Choroid plexus epithelial cell (primary cell): ENCODE data around the gene GPR137B.

Source experiments
- DNase-seq: peaks from one replicate; pipeline ENCODE4 v3.0.0-alpha.2; 2010; ENCODE audit warnings: low read depth
- H3K4me3 ChIP-seq: 2 replicates; pipeline ENCODE4 v1.5.1; 2011; ENCODE audit warnings: low read depth, mild to moderate bottlenecking, control low read depth, low read length, moderate library complexity
- TF ChIP-seq, protein P1 (sequence below): conservative IDR thresholded peaks from 2 replicates; pipeline ENCODE4 v1.5.1; 2011; ENCODE audit warnings: low read depth, mild to moderate bottlenecking, control low read depth, inconsistent platforms, low read length, moderate library complexity

The GPR137B gene

DNA sequence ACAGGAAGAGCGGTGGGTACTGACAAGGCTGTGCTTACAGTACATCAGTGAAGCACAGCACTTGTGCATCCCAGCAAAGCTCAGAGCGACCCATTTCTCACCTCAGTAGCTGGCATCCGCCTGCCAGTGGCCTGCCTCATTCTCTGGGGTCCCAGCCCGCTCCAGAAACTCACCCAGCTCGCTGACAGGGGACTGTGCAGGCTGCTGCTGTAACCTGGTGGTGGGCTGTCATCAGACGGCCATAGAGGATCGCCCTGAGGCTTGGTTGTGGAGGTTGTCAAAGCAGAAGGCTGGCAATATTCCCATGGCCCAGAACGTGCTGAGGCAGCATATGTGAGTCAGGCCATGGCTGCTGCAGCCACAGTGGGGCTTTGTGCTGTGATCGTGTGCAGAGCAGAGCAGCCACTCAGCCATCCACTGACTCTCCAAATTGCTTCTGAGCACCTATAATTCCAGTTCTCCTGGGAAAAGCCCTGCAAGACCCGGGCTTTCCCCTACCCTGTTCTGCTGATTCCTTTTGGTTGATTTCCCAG lies 13.6 kb upstream of the GPR137B start:
- TF ChIP-seq, protein P1, sequence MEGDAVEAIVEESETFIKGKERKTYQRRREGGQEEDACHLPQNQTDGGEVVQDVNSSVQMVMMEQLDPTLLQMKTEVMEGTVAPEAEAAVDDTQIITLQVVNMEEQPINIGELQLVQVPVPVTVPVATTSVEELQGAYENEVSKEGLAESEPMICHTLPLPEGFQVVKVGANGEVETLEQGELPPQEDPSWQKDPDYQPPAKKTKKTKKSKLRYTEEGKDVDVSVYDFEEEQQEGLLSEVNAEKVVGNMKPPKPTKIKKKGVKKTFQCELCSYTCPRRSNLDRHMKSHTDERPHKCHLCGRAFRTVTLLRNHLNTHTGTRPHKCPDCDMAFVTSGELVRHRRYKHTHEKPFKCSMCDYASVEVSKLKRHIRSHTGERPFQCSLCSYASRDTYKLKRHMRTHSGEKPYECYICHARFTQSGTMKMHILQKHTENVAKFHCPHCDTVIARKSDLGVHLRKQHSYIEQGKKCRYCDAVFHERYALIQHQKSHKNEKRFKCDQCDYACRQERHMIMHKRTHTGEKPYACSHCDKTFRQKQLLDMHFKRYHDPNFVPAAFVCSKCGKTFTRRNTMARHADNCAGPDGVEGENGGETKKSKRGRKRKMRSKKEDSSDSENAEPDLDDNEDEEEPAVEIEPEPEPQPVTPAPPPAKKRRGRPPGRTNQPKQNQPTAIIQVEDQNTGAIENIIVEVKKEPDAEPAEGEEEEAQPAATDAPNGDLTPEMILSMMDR: no peak

DNA sequence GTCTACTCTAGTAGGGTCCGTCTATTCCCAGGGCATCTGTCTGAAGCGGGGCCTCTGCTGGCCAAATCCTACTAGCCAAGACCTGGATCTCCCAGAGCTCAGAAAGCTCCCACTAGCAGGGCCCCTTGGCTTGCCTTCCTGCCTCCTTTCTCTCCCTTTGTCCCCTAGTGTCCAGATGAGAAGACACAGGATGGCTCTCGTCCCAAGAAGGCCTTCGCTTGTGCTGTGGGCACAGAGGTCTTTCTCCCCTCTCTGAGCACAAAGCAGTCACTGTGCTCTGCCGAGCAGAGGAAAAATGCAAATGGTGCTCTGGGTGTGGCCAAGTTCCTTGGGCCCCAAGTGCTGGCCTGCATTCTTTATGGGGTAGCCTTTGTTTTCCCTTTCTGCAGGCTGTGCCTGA lies 13.0 kb upstream of the GPR137B start:
- no peak for DNase-seq

More for the DNA sequence above, 13.6 kb upstream of the GPR137B start:
- no peak overlapping the region for H3K4me3 ChIP-seq
- DNase-seq: peak; percentile 37

DNA sequence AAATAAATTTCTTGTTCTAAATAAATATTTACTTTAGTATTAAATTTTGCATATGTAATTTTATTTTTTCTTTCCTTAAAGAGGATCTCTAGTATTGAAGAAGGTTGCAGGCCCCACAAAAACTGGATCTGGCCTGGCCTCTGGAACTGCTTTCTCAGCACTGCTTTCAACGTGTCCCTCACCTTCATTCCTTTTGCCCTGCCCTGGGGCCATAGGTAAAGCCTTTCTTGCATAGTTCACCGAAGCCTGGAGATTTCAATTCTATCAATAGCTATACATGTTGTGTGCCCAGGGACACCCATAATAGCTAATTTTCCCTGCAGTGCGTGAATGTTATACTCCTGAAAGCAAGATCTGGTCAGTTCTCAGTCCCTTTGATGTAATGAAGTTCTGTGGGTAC lies 12.0 kb upstream of the GPR137B start:
- no peak overlapping the region for H3K4me3 ChIP-seq
- no peak for DNase-seq
- TF ChIP-seq, protein P1: no peak

More for the DNA sequence above, 13.0 kb upstream of the GPR137B start:
- H3K4me3 ChIP-seq: no peak overlapping the region
- TF ChIP-seq, protein P1: no peak

DNA sequence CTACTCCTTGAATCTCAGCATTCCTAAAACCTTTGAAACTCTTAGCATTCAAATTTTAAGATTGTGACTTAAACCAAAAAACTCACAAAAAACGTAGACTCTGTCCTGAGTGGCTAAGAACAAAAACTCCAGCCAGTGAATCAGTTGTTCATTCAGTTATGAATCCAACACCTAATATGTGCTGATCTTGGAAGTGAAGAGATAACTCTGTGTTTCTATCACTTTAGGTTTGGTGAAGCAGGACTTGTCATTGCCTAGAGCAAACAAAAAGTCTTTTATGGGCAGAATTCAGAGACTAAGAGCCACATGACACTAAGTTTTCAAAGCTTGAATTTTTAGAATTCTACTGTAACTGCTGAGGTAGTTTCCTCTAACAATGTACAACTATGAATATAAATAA lies 10.4 kb upstream of the GPR137B start:
- no peak for DNase-seq
- TF ChIP-seq, protein P1: no peak
- no peak overlapping the region for H3K4me3 ChIP-seq

DNA sequence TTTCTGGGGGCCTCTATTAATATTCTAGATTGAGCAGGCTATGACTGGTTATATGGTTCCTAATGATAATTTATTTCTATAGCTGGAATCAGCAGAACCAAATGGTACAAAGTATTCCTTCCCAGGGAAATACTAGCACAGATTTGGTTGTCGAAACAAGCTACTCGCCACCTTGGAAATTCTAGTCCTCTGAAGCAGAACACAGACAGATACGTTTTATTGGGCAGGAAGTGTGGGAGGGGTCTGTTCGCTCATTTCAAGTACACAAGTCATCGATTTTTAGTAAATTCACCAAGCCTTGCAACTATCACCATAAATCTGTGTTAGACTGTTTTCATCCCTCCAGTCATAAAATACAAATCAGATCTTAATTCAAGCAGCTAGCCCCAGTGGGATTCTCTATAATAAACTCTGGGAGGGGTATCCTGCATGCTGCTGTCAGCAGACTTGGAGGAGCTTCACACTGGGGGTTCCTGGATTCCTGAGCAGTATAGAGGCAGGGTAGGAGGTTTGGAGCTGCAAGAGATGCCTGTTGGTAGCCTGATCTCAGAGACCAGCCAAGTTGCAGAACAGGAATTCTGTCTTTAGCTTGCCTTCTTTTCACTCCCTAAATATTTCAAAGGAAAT lies 9.8 kb upstream of the GPR137B start:
- DNase-seq: no peak
- TF ChIP-seq, protein P1: no peak
- H3K4me3 ChIP-seq: no peak overlapping the region

DNA sequence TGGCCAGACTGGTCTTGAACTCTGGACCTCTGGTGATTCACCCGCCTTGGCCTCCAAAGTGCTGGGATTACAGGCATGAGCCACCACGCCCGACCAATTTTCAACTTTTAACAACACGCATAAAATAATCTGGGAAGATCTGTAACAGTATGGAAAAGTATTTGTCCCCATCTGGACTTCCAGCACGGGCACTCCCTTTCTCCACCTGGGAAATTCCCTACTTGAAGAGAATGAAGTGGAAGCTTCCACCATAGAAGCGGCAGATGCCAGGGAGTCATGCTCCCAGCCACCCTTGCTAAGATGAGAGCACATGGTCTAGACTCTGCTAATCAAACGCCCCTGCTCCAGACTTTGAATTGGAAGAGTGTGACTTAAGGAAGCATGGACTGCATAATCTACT lies 9.0 kb upstream of the GPR137B start:
- H3K4me3 ChIP-seq: no peak overlapping the region
- TF ChIP-seq, protein P1: no peak
- no peak for DNase-seq

DNA sequence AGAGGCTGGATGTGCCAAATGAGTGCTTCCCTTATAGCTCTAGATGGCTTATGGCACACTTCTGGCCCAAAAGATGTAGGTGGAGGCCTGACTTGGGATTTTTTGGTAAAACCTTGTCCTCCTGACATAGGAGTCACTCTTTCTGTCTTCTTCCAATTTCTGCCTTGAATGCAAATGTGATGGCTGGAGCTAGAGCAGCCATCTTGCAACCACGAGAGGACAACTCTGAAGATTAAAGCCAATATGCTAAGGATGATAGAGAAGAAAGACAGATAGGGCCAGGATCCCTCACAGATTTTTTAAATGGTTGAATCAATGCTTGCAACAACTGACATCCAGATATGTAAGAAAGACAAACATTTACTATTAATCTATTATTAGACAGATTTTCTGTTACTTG lies 8.5 kb upstream of the GPR137B start:
- H3K4me3 ChIP-seq: no peak overlapping the region
- DNase-seq: no peak
- TF ChIP-seq, protein P1: no peak
